Measurements from ENCODE around the gene MTRR.
A peak's percentile ranks its signal among the peaks of the same experiment; 100 is the strongest.

Gene MTRR

GRCh38 chr5:7866196-7866595, 2.8 kb upstream of the MTRR start:
- Histone ChIP-seq H3K4me3 (ENCODE audit: low read depth, low read length) (no peak overlapping the region), H3K9me3 (ENCODE audit: control insufficient read depth, insufficient read depth, low read depth, low read length) (no peaks in the 10 kb centered on the region), H3K4me1 (ENCODE audit: control insufficient read depth, insufficient read depth, low read length) (peaks cover 13% of the 10 kb centered on the region), H3K36me3 (ENCODE audit: control insufficient read depth in 2 of 2, insufficient read depth in 1 of 2, low read length in 2 of 2) (peaks cover 41 to 56% of the 10 kb centered on the region in 2 experiments), H3K27ac (ENCODE audit: extremely low read depth, low read depth, low read length) (no peak overlapping the region)
- ChIA-PET POLR2A (no interaction called here), CTCF (interaction anchor here (0.7 to 2.4 kb wide), 2 partner anchors 9 to 13 kb away, joined by 5 to 17 read pairs; no protein-coding TSS in a partner anchor)
- TF ChIP-seq WT1 (tag by site-specific recombination; IDR thresholded peaks at IDR 0.05) (no peak), ZNF621 (tag by site-specific recombination; IDR thresholded peaks at IDR 0.05) (no peak), ZNF416 (tag by site-specific recombination; IDR thresholded peaks at IDR 0.05) (no peak), ZNF19 (tag by site-specific recombination; IDR thresholded peaks at IDR 0.05; ENCODE audit: low read depth) (no peak)

DNA sequence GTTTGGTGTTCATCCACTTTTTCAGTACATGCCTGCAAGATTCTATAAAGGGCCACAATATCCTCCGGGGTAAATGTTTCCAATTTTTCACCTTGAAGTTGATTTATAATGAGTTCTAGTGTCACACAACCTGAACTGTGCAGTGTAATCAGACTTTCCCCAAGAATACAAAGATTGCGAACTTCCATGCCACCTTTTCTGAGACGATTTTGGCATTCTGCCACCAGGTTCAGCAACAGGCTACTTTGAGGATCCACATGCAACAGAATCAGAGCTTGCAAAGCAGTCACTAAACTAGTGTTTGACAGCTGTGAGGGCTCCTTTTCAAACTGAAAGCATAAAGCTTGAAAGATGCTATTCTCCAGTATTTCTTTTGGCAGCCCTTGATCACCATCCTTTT, 1.7 kb upstream of the MTRR start:
- ChIA-PET CTCF (interaction anchor here (2.4 kb wide), 1 partner anchor 10 kb away, joined by 17 read pairs; no protein-coding TSS in a partner anchor), POLR2A (interaction anchor here (3.3 kb wide), 1 partner anchor 10 kb away, joined by 22 read pairs; no protein-coding TSS in a partner anchor)
- no peak overlapping the region for H3K4me3 ChIP-seq (ENCODE audit: low read depth, low read length)
- peaks cover 31 to 57% of the 10 kb centered on the region in 2 experiments for H3K36me3 ChIP-seq (ENCODE audit: control insufficient read depth in 2 of 2, insufficient read depth in 1 of 2, low read length in 2 of 2)
- H3K4me1 ChIP-seq (ENCODE audit: control insufficient read depth, insufficient read depth, low read length): peaks cover 17% of the 10 kb centered on the region
- H3K9me3 ChIP-seq (ENCODE audit: control insufficient read depth, insufficient read depth, low read depth, low read length): no peaks in the 10 kb centered on the region
- H3K27ac ChIP-seq (ENCODE audit: extremely low read depth, low read depth, low read length): no peak overlapping the region
- TF ChIP-seq MEIS1 (CRISPR knock-in tag; IDR thresholded peaks at IDR 0.05; ENCODE audit: borderline replicate concordance) (no peak), SCRT2 (tag by site-specific recombination; IDR thresholded peaks at IDR 0.05) (peak; percentile 96), KLF1 (tag by site-specific recombination; IDR thresholded peaks at IDR 0.05) (no peak)

DNA sequence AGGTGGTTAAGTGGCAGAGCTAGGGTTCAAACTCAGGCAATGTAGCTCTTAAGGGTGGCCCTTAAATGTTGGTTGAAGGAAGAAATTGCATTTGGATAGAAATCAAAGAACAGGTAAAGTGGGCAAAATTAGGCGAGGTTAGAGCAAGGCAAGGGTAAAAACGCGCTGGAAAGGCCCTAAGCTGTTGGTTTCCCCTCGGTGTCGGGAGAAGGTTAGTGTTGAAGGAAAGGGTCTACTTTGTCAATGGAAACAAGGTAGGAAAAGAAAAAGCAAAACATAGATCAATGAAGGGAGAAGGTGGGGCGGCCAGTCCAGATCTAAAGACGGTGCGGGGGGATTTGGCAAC, 548 bp upstream of the MTRR start:
- POLR2A ChIA-PET: interaction anchor here (0.6 to 3.3 kb wide), 9 partner anchors 8 to 1236 kb away, joined by 3 to 22 read pairs (median 8); partner anchors contain the start of genes CFAP90, NSUN2 and SRD5A1
- CTCF ChIA-PET: interaction anchor here (1.0 to 2.4 kb wide), 4 partner anchors 9 to 36 kb away, joined by 3 to 17 read pairs (median 8); no protein-coding TSS in a partner anchor
- Histone ChIP-seq H3K36me3 (ENCODE audit: control insufficient read depth in 2 of 2, insufficient read depth in 1 of 2, low read length in 2 of 2) (peaks cover 21 to 58% of the 10 kb centered on the region in 2 experiments), H3K9me3 (ENCODE audit: control insufficient read depth, insufficient read depth, low read depth, low read length) (no peaks in the 10 kb centered on the region), H3K27ac (ENCODE audit: extremely low read depth, low read depth, low read length) (peak overlapping the region; percentile 66; the same call in 1 of the 2 replicates), H3K4me3 (ENCODE audit: low read depth, low read length) (peak overlapping the region; percentile 96), H3K4me1 (ENCODE audit: control insufficient read depth, insufficient read depth, low read length) (peaks cover 17% of the 10 kb centered on the region)
- TF ChIP-seq ZNF133 (tag by site-specific recombination; IDR thresholded peaks at IDR 0.05) (0 out of 2 replicates have a peak, but pooled peaks have one; percentile 22), KLF7 (tag by site-specific recombination; IDR thresholded peaks at IDR 0.05; ENCODE audit: borderline replicate concordance) (0 out of 2 replicates have a peak, but pooled peaks have one; percentile 39), ZIC2 (tag by site-specific recombination; IDR thresholded peaks at IDR 0.05) (no peak), ZBTB1 (tag by site-specific recombination; IDR thresholded peaks at IDR 0.05) (0 out of 2 replicates have a peak, but pooled peaks have one; percentile 34), PRDM1 (tag by site-specific recombination; IDR thresholded peaks at IDR 0.05) (peak; percentile 93), ZBTB48 (tag by site-specific recombination; IDR thresholded peaks at IDR 0.05) (peak; percentile 15; the same call in 1 of the 2 replicates), ZNF785 (tag by site-specific recombination; IDR thresholded peaks at IDR 0.05) (0 out of 2 replicates have a peak, but pooled peaks have one; percentile 12), ZNF768 (tag by site-specific recombination; IDR thresholded peaks at IDR 0.05) (no peak), ZBTB20 (tag by site-specific recombination; IDR thresholded peaks at IDR 0.05) (0 out of 2 replicates have a peak, but pooled peaks have one; percentile 10)

DNA sequence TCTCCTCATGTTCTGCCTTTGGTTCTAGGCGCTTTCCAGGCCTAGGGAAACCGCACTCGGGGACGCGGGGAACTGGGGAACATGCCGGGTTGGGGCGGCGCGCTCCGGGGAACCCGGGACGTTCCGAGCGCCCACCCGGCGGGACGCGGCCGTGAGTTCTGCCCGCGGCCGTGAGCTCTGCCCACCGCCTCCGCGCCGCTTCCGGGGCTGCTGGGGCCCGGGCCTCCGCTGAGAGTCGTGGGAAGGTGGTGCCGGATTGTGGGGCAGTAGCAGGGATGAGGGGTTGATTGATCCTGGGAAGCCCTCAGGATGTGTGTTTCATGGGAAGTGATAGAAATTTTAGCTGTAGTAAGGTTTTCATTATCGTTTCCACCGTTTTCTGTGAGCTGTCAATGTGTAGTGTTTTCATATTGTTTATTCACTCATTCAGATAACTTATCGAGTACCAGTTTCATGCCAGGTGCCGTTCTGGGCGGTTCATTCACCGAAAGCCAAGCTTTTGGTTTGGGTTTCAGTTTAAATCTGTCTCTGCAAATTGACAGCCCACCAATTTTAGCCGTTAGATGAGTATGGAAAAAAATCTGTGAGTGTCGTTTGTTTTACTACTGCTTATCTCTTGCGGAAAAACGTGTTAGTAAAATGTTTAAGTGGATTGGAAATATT, 657 bp downstream of the MTRR start:
- Histone ChIP-seq H3K4me3 (ENCODE audit: low read depth, low read length) (peak overlapping the region; percentile 96), H3K9me3 (ENCODE audit: control insufficient read depth, insufficient read depth, low read depth, low read length) (no peaks in the 10 kb centered on the region), H3K4me1 (ENCODE audit: control insufficient read depth, insufficient read depth, low read length) (peaks cover 17% of the 10 kb centered on the region), H3K27ac (ENCODE audit: extremely low read depth, low read depth, low read length) (peak overlapping the region; percentile 66; the same call in 1 of the 2 replicates), H3K36me3 (ENCODE audit: control insufficient read depth in 2 of 2, insufficient read depth in 1 of 2, low read length in 2 of 2) (peaks cover 17 to 61% of the 10 kb centered on the region in 2 experiments; a peak in 2 of 3 replicates)
- TF ChIP-seq ZFHX2 (tag by site-specific recombination; conservative IDR thresholded peaks at IDR 0.05): peak; percentile 71
- no peak for TF ChIP-seq OVOL3 (tag by site-specific recombination; IDR thresholded peaks at IDR 0.05)
- peak; percentile 88 for TF ChIP-seq ZNF76 (tag by site-specific recombination; IDR thresholded peaks at IDR 0.05; ENCODE audit: borderline replicate concordance, low read depth)
- peak; percentile 32 for TF ChIP-seq EGR2 (tag by site-specific recombination; IDR thresholded peaks at IDR 0.05; ENCODE audit: low read depth)
- no peak for TF ChIP-seq YY1 (tag by site-specific recombination; IDR thresholded peaks at IDR 0.05)
- TF ChIP-seq ZNF223 (tag by site-specific recombination; IDR thresholded peaks at IDR 0.05): 0 out of 2 replicates have a peak, but pooled peaks have one; percentile 13
- TF ChIP-seq ZBTB20 (tag by site-specific recombination; IDR thresholded peaks at IDR 0.05): peak; percentile 99
- CTCF ChIA-PET: interaction anchor here (0.7 to 1.5 kb wide), 3 partner anchors 10 to 18 kb away, joined by 3 to 13 read pairs (median 4); no protein-coding TSS in a partner anchor
- POLR2A ChIA-PET: interaction anchor here (0.8 to 3.3 kb wide), 8 partner anchors 10 to 1674 kb away, joined by 3 to 22 read pairs (median 11); partner anchors contain the start of genes CFAP90, NSUN2 and SRD5A1

Data from HEK293 (cell line).